BJ (cell line): Measurements from ENCODE around the gene C1QTNF5. TPM values are rescaled to one million over a fixed set of nuclear protein-coding genes. Genes with fewer than 3 reads are reported as not detected.

ENCODE experiments used
- CTCF ChIA-PET: fragments of 350-600 bp; formaldehyde crosslinking; extraction: SDS; loops from one replicate; lab custom pipeline; 2021; ENCODE audit warnings: antibody characterized with exemption, inconsistent platforms; lab: Yijun Ruan, JAX
- POLR2A ChIA-PET: fragments of 300-600 bp; sonication (Branson Sonifier 250); formaldehyde crosslinking; extraction: SDS; loops from one replicate; lab custom pipeline; 2021; ENCODE audit warnings: antibody characterized with exemption; lab: Charles Lee
- DNase-seq: peaks from one replicate; pipeline ENCODE4 v3.0.0-alpha.2; 2011; ENCODE audit warnings: low read depth
- H3K27me3 ChIP-seq: 2 replicates; pipeline ENCODE4 v1.6.0; 2011; ENCODE audit warnings: low read length; ENCODE audit not compliant: control insufficient read depth, insufficient read depth
- H3K36me3 ChIP-seq: 2 replicates; pipeline ENCODE4 v1.5.1; 2011; ENCODE audit warnings: low read length; ENCODE audit not compliant: control insufficient read depth, insufficient read depth
- H3K4me3 ChIP-seq: 2 replicates; pipeline ENCODE4 v1.5.1; 2011; ENCODE audit warnings: low read depth, mild to moderate bottlenecking, control low read depth, low read length
- polyA plus RNA-seq: library from polyadenylated mRNA; depleted of rRNA; stranded (reverse); fragments of >200 nt; gene quantifications from 2 replicates; pipeline ENCODE4 v1.2.3, GENCODE V29; 2011
- TF ChIP-seq, protein P1 (sequence below): IDR thresholded peaks from 2 replicates; pipeline ENCODE4 v1.5.1; 2011; ENCODE audit warnings: low read depth, mild to moderate bottlenecking, control low read depth, inconsistent platforms, low read length, moderate library complexity; ENCODE audit not compliant: insufficient read depth

Gene C1QTNF5
- polyA plus RNA-seq, 1 experiment, result 19.4 TPM

GRCh38 chr11:119372260-119373058 lies 31.8 kb upstream of the C1QTNF5 start:
- no peak for DNase-seq
- H3K4me3 ChIP-seq, result no peak overlapping the region
- TF ChIP-seq, protein P1, sequence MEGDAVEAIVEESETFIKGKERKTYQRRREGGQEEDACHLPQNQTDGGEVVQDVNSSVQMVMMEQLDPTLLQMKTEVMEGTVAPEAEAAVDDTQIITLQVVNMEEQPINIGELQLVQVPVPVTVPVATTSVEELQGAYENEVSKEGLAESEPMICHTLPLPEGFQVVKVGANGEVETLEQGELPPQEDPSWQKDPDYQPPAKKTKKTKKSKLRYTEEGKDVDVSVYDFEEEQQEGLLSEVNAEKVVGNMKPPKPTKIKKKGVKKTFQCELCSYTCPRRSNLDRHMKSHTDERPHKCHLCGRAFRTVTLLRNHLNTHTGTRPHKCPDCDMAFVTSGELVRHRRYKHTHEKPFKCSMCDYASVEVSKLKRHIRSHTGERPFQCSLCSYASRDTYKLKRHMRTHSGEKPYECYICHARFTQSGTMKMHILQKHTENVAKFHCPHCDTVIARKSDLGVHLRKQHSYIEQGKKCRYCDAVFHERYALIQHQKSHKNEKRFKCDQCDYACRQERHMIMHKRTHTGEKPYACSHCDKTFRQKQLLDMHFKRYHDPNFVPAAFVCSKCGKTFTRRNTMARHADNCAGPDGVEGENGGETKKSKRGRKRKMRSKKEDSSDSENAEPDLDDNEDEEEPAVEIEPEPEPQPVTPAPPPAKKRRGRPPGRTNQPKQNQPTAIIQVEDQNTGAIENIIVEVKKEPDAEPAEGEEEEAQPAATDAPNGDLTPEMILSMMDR, result no peak
- no peaks in the 10 kb centered on the region; the same call in 1 of the 2 replicates for H3K27me3 ChIP-seq
- POLR2A ChIA-PET, result no interaction called here
- no peaks in the 10 kb centered on the region for H3K36me3 ChIP-seq
- CTCF ChIA-PET, result interaction anchor here (1.3 to 21.4 kb wide), 10 partner anchors 8 to 102 kb away, joined by 4 to 349 read pairs (median 24); partner anchors contain the start of genes C1QTNF5 and USP2

- H3K4me3 ChIP-seq, result no peak overlapping the region
- DNase-seq, result no peak
- CTCF ChIA-PET, result interaction anchor here (1.3 to 21.4 kb wide), 7 partner anchors 9 to 103 kb away, joined by 4 to 349 read pairs (median 58); partner anchors contain the start of genes C1QTNF5 and USP2
- H3K27me3 ChIP-seq, result no peaks in the 10 kb centered on the region; the same call in 1 of the 2 replicates
- TF ChIP-seq, protein P1, result no peak
- POLR2A ChIA-PET, result no interaction called here
- H3K36me3 ChIP-seq, result no peaks in the 10 kb centered on the region
Measured at GRCh38 chr11:119371778-119372182, 31.1 kb upstream of the C1QTNF5 start.

DNA sequence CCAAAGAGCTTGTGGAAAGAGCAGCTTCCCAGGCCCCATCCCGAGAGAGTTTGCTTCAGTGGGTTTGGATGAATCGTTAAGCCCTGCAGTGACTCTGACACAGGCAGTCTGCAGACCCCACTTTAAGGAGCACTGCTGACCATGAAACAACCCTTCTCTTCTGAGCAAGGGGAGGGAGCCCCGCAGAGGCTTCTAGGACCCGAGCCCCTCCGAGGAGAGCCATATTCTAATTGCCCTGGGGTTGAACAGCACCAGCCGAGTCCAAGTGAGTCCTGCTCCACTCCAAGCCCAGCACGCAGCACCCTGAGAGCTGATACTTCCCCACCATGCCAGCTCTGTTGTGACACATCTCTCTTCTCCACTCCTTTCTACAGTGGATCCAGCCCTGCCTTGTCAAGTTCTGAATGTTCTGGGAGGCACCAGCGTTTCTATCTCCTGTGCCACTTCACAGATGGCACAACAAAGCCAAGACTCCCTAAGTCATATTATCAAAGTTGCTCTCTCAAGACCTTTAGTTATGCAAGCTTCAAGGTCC lies 30.5 kb upstream of the C1QTNF5 start:
- ChIA-PET CTCF (interaction anchor here (1.0 to 21.4 kb wide), 10 partner anchors 10 to 109 kb away, joined by 3 to 349 read pairs (median 4); partner anchors contain the start of genes C1QTNF5 and USP2), POLR2A (no interaction called here)
- Histone ChIP-seq H3K4me3 (no peak overlapping the region), H3K27me3 (no peaks in the 10 kb centered on the region; the same call in 1 of the 2 replicates), H3K36me3 (no peaks in the 10 kb centered on the region)
- TF ChIP-seq, protein P1, result no peak
- DNase-seq, result no peak

- TF ChIP-seq, protein P1, result no peak
- POLR2A ChIA-PET, result no interaction called here
- CTCF ChIA-PET, result interaction anchor here (0.6 to 21.4 kb wide), 11 partner anchors 9 to 110 kb away, joined by 3 to 349 read pairs (median 4); partner anchors contain the start of genes C1QTNF5 and USP2
- DNase-seq, result no peak
- no peaks in the 10 kb centered on the region; the same call in 1 of the 2 replicates for H3K27me3 ChIP-seq
- H3K36me3 ChIP-seq, result no peaks in the 10 kb centered on the region
- no peak overlapping the region for H3K4me3 ChIP-seq
Measured at GRCh38 chr11:119370486-119371046, 29.9 kb upstream of the C1QTNF5 start.
